ENCODE data around the gene MAU2. TPM values are rescaled to one million over a fixed set of nuclear protein-coding genes. Genes with fewer than 3 reads are reported as not detected.
A peak's percentile ranks its signal among the peaks of the same experiment; 100 is the strongest.

The MAU2 gene
- total RNA-seq, 2 donors from 2014 or later = 64.1 to 64.3 TPM

- no peaks in the 10 kb centered on the region for H3K9me3 Mint-ChIP-seq
- no peaks in the 10 kb centered on the region for H3K36me3 Mint-ChIP-seq (ENCODE audit: low read depth)
- H3K27me3 Mint-ChIP-seq (ENCODE audit: insufficient read depth) = no peaks in the 10 kb centered on the region
- peak; percentile 30 for TF ChIP-seq CTCF (conservative IDR thresholded peaks at IDR 0.05)
- peak overlapping the region; percentile 84 for H3K4me3 Mint-ChIP-seq
- H3K27ac ChIP-seq (ENCODE audit: low read depth, low read length) = peak overlapping the region; percentile 59
- no peaks in the 10 kb centered on the region for H3K9me3 ChIP-seq (ENCODE audit: control insufficient read depth, low read length)
- H3K4me1 Mint-ChIP-seq = peaks cover 50% of the 10 kb centered on the region
- peaks cover 8% of the 10 kb centered on the region for H3K36me3 ChIP-seq (ENCODE audit: control insufficient read depth, insufficient read depth, low read length)
- H3K27ac Mint-ChIP-seq = peak overlapping the region; percentile 94
- peak overlapping the region; percentile 52 for H3K9ac ChIP-seq (ENCODE audit: extremely low read depth, low read length, poor library complexity, severe bottlenecking)
- peak overlapping the region; percentile 90 for H3K4me3 ChIP-seq (ENCODE audit: low read length)
- 54 to 65% methylated on average over 10 to 12 of the region's 12 CpGs for WGBS, 2 experiments (ENCODE audit: insufficient coverage in 1 of 2, insufficient read length in 1 of 2)
- H3K4me1 ChIP-seq (ENCODE audit: control insufficient read depth, insufficient read depth, low read length) = peaks cover 10% of the 10 kb centered on the region
- H3K27me3 ChIP-seq (ENCODE audit: control insufficient read depth, insufficient read depth, low read length, poor library complexity, severe bottlenecking) = no peaks in the 10 kb centered on the region
- DNase-seq = no peak
Measured at GRCh38 chr19:19406878-19407632, 86.4 kb downstream of the MAU2 start.

DNA sequence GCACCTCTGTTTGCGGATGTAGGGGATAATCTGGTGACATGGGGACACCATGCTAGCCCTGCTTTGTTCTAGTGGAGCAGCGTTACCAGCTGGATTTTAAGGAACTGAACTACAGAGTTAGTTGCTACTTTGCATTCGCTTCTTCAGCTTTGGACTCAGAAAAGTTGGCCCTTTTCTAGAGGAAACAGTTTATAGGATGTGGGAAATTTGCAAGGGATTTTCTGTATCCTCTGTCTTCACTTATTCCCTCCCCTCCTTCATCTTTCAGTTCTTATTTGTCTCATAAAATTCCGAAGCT is 87.0 kb downstream of the MAU2 start:
- Histone ChIP-seq H3K9me3 (ENCODE audit: control insufficient read depth, low read length) (no peaks in the 10 kb centered on the region), H3K27ac (ENCODE audit: low read depth, low read length) (no peak overlapping the region), H3K36me3 (ENCODE audit: control insufficient read depth, insufficient read depth, low read length) (peaks cover 8% of the 10 kb centered on the region), H3K4me1 (ENCODE audit: control insufficient read depth, insufficient read depth, low read length) (peaks cover 10% of the 10 kb centered on the region), H3K9ac (ENCODE audit: extremely low read depth, low read length, poor library complexity, severe bottlenecking) (no peak overlapping the region), H3K4me3 (ENCODE audit: low read length) (peak overlapping the region; percentile 90), H3K27me3 (ENCODE audit: control insufficient read depth, insufficient read depth, low read length, poor library complexity, severe bottlenecking) (no peaks in the 10 kb centered on the region)
- no peaks in the 10 kb centered on the region for H3K27me3 Mint-ChIP-seq (ENCODE audit: insufficient read depth)
- WGBS, 2 experiments (ENCODE audit: insufficient coverage in 1 of 2, insufficient read length in 1 of 2) = 90 to 93% methylated on average over 2 to 4 of the region's 4 CpGs
- no peak for TF ChIP-seq CTCF (conservative IDR thresholded peaks at IDR 0.05)
- DNase-seq = no peak
- H3K36me3 Mint-ChIP-seq (ENCODE audit: low read depth) = peaks cover 3% of the 10 kb centered on the region
- peak overlapping the region; percentile 84 for H3K4me3 Mint-ChIP-seq
- peaks cover 50% of the 10 kb centered on the region for H3K4me1 Mint-ChIP-seq
- H3K9me3 Mint-ChIP-seq = no peaks in the 10 kb centered on the region
- peak overlapping the region; percentile 94 for H3K27ac Mint-ChIP-seq

Other genes starting within 250 kb of the MAU2 start
- 10 to 100 TPM; 56.1 to 66.6 TPM for gene TMEM161A, start 182.4 kb upstream of the MAU2 start, total RNA-seq
- 1 to 10 TPM; 1.2 to 1.6 TPM for gene MEF2B, start 150.6 kb upstream of the MAU2 start, total RNA-seq
- 10 to 100 TPM; 22.6 to 34.3 TPM for gene BORCS8, start 128.7 kb upstream of the MAU2 start, total RNA-seq
- 100 to 1,000 TPM; 117 to 122 TPM for gene RFXANK, start 128.6 kb upstream of the MAU2 start, total RNA-seq
- gene NR2C2AP, start 117.4 kb upstream of the MAU2 start, total RNA-seq = 10 to 100 TPM; 14.7 to 17.2 TPM
- gene NCAN, start 108.9 kb upstream of the MAU2 start, total RNA-seq = 1 to 10 TPM in 1 of 2 donors, under 1 TPM in 1; 0.77 to 4.2 TPM
- gene TM6SF2, start 47.5 kb upstream of the MAU2 start, total RNA-seq = 10 to 100 TPM in 1 of 2 donors, 1 to 10 TPM in 1; 8.2 to 13.1 TPM
- 10 to 100 TPM; 72.2 to 75.5 TPM for gene SUGP1, start 320 bp upstream of the MAU2 start, total RNA-seq
- 100 to 1,000 TPM; 115 to 126 TPM for gene GATAD2A, start 84.8 kb downstream of the MAU2 start, total RNA-seq
- gene TSSK6, start 194.7 kb downstream of the MAU2 start, total RNA-seq = 1 to 10 TPM; 2.9 to 5.0 TPM
- 100 to 1,000 TPM; 408 to 446 TPM for gene NDUFA13, start 195.4 kb downstream of the MAU2 start, total RNA-seq
- gene YJEFN3, start 208.1 kb downstream of the MAU2 start, total RNA-seq = 10 to 100 TPM in 1 of 2 donors, 1 to 10 TPM in 1; 7.3 to 12.6 TPM
- gene CILP2, start 217.4 kb downstream of the MAU2 start, total RNA-seq = 1 to 10 TPM; 3.6 to 9.9 TPM